NCI-H2107 treated with DMSO at 0.1 percent for 48 hours (cell line): ENCODE results near the gene SKA2.
"Not testable (repeated sequence)": the region's sequence is repeated elsewhere in the genome, so short reads cannot be mapped to it uniquely, and the experiment has no call there.

Experiments used
- DNase-seq: peaks from one replicate; lab custom pipeline; 2025; ENCODE audit not compliant: unreplicated experiment; lab: John Stamatoyannopoulos, UW

Gene SKA2

DNA sequence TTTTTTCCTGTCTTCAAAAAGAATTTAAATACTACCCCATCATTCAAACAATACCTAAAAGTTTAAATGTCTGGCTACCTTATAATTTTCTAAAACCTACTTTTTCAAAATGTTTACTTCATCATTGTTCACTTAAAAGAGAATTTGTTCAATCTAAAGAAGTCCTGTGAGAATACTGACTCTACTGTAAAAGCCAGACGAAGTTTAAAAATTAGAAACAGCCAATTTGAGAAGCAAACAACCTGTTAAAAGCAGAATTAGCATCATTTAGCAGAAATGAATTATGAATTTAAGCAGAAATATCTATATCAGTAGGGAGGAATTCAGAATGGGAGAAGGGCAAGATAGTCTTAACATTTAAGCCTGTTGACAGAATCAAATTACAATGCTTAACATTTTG, 2.1 kb downstream of the SKA2 start:
- no peak for DNase-seq

GRCh38 chr17:59151591-59151990, 3.4 kb downstream of the SKA2 start:
- DNase-seq = no peak

DNA sequence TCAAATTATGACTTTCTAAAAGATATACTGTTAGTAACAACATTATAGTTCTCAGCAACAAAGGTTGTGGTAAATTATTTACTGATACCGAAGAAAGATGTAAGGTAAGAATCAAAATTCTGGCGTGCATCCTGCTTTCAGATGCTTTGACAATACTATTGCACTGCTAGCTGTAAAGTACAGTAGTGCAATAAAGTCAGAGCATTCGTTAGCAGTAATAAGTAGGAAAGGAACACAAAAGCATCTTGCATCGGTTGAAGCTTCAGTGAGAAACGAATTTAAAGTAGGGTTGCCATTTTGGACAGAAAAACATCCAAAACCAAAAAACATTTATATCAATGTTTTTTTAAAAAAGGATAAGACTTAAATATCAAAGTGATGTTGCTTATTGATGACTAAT, 4.0 kb downstream of the SKA2 start:
- DNase-seq = no peak

DNA sequence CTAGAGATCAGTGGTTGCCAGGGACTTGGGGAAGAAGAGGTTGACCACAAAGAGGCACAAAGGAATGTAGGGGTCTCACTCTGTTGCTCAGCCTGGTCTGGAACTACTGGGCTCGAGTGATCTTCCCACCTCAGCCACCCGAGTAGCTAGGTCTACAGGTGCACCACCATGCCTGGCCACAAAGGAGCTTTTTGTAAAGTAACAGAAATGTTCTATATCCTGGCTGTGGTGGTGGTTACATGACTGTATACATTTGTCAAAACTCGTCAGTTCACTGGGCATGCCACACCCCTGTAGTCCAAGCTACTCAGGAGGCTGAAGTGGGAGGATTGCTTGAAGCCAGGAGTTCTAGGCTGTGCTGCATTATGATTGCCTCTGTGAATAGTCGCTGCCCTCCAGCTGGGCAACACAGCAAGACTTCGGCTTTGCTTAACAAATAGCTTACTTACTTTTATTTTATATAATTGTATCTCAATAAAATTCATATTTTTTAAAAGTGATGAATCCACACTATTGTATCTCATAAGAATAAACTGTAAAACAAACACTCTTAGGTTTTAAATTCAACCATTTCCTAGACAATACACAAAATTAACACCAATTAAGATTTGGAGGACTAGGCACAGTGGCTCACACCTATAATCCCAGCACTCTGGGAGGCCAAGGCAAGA, 5.0 kb downstream of the SKA2 start:
- DNase-seq = no peak

DNA sequence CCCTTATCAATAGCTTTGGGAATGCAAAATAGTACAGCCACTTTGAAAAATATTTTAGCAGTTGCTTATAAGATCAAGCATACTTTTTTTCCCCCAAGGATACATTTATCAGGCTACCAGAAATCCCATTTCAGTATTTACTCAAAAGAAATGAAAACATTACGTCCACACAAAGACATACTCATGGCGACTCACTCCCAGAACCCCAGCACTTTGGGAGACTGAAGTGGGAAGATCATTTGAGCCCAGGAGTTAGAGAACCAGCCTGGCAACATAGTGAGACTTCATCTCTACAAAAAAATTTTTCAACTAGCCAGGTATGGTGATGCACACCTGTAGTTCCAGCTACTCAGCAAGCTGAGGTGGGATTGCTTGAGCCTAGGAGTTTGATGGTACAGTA, 5.9 kb downstream of the SKA2 start:
- no peak for DNase-seq

DNA sequence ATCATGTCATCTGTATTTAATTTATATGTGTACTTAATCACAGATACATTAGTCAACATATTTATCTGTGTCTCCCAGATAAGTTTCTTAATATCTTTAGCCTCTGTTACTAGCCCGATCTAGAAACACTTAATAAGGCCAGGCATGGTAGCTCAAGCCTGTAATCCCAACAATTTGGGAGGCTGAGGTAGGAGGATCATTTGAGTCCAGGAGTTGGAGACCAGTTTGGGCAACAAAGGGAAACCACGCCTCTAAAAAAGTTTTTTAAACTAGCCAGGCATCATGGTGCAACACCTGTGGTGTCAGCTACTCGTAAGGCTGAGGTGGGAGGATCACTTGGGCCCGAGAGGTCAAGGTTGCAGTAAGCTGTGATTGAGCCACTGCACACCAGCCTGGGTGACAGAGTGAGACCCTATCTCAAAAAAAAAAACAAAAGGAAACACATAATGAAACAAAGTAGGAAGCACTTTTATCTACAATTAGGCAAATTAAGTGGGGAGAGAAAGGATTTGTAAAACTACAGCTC, 9.4 kb downstream of the SKA2 start:
- DNase-seq = no peak

- no peak for DNase-seq
Observed at GRCh38 chr17:59141860-59142259, 13.1 kb downstream of the SKA2 start.

GRCh38 chr17:59139939-59140338, 15.0 kb downstream of the SKA2 start:
- DNase-seq = no peak

GRCh38 chr17:59138339-59138738, 16.6 kb downstream of the SKA2 start:
- not testable (repeated sequence) for DNase-seq

GRCh38 chr17:59131131-59131530, 23.9 kb downstream of the SKA2 start:
- no peak for DNase-seq

DNA sequence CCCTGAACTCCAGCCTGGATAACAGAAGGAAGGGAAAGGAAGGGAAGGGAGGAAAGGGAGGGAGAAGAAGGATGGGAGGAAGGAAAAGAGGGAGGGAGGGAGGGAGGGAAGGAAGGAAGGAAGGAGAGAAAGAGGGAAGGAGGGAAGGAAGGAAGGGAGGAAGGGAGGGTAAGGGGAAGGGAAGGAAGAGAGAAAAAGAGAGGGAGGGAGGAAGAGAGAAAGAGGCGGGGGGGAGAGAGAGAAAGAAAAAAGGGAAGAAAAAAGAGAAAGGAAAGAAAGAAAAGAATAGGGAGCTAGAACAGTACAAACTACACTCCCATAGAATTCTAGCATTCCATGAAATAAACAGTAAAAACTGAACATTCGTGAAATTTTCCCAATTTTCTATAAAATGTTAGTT, 25.2 kb downstream of the SKA2 start:
- DNase-seq = no peak

DNA sequence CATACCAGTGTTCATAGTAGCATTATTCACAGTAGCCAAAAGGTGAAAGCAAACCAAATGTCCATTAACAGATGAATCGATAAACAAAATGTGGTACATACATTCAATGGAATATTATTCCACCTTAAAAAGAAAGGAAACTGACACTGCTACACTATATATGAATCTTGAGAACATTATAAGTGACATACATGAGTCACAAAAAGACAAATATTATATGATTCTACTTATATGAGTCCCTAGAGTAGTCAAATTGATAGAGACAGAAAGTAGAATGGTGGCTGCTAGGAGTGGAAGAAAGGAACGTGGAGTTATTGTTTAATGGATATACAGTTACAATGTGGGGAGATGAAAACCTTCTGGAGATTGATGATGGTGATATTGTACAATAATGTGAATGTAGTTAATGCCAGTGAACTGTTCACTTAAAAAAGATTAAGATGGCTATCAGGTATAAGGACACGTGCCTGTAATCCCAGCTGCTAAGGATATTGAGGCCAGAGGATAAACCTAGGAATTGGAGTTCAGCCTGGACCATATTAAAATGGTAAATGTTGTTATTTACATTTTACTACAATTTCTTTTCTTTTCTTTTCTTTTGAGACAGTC, 28.1 kb downstream of the SKA2 start:
- DNase-seq = no peak

- DNase-seq = no peak
Observed at GRCh38 chr17:59124665-59125064, 30.3 kb downstream of the SKA2 start.

GRCh38 chr17:59121901-59122480, 33.0 kb downstream of the SKA2 start:
- DNase-seq = no peak

DNA sequence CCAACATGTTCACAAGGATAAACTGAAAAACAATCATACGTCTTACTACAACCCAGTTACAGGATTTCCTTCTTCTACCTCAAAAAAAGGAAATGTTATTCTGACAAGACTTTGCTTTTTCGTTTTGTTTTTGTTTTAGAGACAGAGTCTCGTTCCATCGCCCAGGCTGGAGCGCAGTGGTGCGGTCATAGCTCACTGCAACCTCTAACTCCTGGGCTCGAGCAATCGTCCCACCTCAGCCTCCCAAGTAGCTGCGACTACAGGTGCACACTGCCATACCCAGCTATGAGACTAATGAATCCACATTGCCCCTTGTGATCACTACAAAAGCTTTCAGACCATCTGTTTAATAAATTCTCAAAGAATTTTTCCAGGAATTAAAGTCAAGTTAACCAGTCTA, 39.5 kb downstream of the SKA2 start:
- no peak for DNase-seq

- no peak for DNase-seq
Observed at GRCh38 chr17:59111539-59111938, 43.4 kb downstream of the SKA2 start.

GRCh38 chr17:59110973-59111372, 44.0 kb downstream of the SKA2 start:
- no peak for DNase-seq

DNA sequence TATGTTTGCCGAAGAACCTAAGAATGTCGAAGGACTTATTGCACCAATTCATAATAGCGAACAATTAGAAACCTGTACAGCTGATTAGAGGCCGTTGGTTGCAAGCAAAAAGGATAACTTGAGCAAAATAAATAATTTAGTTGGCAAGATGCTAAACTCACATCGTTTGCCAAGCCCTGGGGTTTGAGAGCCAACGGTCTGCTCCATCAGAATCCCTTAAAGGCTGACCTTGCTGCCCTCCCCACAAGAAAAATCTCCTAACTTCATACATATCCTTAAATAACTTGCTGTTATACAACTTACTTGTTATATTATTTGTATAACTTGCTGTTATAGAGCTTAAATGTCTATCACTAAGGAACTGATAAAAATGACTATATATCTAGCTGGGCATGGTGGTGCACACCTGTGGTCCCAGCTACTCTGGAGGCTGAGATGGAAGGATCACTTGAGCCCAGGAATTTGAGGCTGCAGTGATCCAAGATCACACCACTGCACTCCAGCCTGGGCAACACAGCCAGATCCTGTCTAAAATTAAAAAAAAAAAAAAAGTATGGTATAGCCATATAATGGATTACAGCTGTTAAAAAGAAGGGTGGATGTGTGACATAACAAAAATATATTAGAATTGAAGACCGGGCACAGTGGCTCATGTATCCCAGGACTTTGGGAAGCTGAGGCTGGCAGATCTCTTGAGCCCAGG, 46.4 kb downstream of the SKA2 start:
- no peak for DNase-seq

DNA sequence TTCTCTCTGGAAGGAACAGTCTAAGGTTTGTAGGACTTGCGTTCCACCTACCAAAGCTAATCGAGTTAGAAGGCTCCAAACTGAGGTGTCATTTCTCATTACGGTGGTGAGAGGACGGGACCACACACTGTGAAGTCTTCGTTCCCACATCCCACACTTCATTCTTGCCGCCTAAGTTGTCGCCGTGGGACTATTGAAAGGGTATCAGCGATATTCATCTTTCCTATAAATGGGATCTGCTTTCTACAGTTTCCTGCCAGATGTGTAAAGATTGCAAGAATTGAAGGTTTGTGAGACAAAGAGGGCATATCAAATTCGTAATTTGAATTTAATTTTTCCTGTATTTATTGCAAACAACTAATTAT, 47.7 kb downstream of the SKA2 start:
- no peak for DNase-seq

GRCh38 chr17:59106463-59107305, 48.3 kb downstream of the SKA2 start, which contains the start of gene TRIM37:
TSS of gene TRIM37 (minus strand) at chr17:59106880. CDS start at chr17:59106461, 419 bp downstream.
- peak; percentile 96 for DNase-seq
